HG02943 (cell line): ENCODE measurements around the gene DCAF15.

Source experiments
- ATAC-seq: cut with Tn5 transposase; IDR thresholded peaks from one replicate; pipeline ENCODE4 v1.9.1; 2021; ENCODE audit warnings: mild to moderate bottlenecking, low read depth, moderate library complexity; ENCODE audit not compliant: unreplicated experiment

The DCAF15 gene

DNA sequence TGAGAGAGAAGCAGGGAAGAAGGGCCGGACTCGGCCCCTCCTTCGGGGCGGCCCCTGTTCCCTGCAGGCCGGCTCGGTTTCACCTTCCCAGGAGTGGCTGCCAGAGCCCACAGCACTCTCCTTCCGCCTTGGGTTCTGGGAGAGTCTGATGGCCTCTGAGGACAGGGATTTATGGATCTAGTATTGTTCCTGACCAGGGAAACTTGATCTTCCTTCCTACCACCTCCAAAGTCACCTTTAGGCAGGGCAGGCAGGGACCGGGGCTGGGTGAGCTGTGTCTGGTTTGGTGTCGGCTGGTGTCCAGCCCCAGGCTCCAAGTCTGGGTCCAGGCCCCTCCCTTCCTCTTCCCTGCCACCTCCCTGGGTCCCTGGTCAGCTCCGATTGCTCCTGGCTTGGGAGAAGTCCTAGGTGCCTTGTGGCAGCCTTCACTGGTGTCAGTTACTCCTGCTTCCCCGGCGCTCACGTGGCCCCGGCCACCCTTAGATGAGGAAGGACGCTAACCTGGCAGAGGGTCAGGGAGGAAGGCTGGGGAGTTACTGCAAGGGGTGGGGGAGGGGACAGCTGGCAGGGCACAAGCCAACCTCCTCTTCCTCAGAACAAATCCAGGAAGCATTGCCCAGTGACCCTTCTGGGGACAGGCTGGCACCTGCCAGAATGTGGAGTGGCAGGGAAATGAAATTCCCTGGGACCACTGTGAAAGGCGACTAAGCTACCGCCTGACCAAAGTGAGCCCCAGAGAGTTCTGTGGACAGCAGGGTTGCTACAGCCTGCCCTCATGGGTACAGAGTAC, 35.0 kb downstream of the DCAF15 start:
- ATAC-seq: no peak

DNA sequence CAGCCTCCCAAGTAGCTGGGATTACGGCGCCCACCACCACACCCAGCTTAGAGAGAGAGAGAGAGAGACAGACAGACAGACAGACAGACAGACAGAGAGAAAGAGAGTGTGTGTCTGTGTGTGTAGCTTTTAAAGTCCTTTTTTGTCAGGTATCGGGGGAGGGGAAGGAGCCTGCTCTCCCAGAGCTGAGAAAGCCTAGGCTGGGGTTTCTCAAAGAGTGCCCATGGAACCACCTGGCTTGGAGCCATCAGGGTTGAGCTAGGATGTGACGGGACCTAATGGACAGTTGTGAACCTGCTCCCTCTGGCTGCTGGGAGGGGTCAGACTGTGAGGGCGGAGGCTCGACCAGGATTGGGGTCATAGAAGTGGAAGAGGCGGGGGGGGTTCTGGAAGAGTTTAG, 37.2 kb downstream of the DCAF15 start:
- ATAC-seq: no peak

DNA sequence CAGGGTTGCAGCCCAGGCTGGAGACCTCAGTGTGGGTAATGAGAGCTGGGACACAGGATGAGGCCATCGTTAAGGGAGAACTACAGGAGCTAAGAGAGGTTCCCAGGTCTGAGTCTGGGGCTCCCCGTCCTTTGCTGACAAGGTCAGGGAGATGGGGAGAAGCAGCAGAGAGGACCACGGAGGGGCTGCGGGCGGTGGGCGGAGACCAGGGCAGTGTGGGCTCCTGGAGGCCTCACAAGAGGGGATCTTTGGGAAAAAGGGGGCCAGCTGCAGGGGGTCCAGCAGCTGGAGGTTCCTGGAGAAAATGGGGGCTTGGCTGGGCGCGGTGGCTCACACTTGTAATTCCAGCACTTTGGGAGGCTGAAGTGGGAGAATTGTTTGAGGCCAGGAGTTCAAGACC, 37.8 kb downstream of the DCAF15 start:
- no peak for ATAC-seq

DNA sequence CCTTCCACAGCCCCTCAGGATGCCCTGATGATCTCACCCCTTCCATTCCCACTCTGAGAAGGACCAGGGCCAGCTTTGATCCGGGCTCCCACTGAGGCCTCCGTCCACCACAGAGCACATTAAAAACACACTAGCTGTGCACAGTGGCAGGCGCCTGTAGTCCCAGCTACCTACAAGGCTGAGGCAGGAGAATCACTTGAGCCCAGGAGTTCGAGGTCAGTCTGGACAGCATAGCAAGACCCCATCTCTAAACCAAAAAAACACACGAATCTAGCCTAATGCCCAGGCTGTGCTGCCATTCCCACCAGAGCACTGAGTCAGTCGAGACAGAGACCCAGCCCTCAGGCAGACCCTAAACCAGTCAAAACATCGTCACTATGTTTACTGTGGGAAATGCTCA, 39.7 kb downstream of the DCAF15 start:
- ATAC-seq: no peak

DNA sequence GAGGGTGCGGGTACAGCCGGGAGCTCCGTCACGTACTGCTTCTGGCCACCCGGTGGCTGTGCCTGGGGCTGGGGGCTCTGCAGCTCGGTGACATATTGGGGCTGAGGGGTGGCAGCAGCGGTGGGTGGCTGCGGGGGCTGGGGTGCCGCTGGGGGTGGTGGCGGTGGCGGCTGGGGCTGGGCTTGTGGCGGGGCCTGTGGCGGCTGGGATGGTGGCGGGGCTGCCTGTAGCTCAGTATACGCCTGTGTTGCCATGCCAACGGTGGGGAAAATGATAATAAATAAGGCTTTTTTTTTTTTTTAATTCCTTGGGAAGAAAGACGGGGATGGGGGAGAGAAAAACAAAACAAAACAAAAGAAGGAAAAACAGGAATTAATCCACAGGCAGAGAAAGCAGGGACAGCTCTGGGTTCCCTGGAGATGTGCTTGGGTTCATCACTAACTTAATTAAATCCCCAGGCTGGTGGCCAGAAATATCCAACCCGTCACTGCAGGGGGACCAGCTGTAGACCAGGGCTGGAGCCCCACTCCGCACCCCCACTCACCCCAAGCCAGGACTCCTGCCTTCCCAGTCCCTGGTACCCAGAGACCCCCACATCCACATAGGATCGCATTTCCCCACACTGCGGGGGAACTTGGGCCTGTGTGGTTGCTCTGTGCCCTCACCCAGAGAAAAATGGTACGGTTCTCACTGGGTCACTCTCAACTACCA, 41.4 kb downstream of the DCAF15 start:
- ATAC-seq: no peak

DNA sequence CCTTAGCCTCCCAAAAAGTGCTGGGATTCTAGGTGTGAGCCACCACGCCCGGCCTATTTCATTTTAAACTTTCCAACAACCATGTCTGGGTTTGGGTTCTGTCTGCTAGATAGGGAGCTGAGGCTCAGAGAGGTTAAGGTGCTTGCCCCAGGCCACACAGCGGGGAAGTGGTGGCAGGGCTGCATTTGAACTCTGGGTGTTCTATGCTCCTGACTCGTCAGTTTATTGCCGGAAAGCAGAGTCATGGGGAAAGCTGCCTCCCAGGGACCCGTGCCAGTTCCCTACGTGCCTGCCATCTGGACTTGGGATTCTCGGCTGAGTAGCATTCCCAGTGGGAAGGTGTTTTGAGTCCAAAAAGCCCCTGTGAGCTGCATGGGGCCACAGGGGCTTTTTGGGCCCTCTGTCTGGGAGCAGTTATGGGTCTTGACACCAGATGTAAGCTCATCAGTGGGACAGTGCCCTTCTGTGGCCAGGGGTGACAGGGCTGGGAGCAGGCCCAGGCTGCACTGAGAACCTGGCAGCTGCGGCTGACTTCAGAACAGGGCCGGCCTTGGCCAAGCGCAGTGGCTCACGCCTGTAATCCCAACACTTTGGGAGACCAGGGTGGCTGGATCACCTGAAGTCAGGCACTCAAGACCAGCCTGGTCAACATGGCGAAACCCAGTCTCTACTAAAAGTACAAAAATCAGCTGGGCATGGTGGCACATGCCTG, 42.9 kb downstream of the DCAF15 start:
- no peak for ATAC-seq

DNA sequence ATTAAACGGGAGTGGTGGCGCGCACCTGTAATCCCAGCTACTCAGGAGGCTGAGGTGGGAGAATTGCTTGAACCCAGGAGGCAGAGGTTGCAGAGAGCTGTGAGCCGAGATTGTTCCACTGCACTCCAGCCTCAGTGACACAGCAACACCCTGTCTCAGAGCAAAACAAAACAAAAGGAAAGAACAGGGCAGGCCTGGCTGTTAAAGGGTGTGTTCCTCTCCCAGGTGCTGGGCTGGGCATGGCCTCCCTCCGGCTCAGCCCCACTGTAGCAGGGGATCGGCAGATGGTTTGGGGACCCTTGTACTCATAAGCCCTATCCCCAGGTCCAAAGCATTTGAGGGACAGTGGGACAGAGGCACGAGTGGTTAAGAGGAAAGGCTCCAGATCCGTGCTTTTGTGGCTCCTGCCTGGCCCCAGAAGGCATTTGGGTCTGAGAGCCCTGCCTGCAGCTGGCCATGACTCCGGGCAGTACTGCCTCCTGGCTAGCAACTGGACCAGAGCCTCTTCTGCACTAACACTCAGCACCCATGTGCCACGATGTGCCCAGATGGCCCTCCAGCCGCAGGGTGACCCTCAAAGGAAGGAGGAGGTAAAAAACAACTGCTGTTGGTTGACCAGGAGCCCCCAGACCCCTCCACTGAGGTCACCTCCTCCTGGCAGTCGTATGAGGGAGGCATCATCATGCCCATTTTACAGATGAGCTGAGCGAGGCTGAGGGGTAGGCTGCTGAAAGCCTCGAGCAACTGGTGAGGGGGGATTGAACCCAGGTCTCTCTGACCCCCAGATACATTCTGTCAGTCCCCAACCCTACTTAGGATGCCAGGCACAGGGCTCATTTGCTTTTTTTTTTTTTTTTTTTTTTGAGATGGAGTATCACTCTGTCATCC, 43.8 kb downstream of the DCAF15 start:
- ATAC-seq: no peak

DNA sequence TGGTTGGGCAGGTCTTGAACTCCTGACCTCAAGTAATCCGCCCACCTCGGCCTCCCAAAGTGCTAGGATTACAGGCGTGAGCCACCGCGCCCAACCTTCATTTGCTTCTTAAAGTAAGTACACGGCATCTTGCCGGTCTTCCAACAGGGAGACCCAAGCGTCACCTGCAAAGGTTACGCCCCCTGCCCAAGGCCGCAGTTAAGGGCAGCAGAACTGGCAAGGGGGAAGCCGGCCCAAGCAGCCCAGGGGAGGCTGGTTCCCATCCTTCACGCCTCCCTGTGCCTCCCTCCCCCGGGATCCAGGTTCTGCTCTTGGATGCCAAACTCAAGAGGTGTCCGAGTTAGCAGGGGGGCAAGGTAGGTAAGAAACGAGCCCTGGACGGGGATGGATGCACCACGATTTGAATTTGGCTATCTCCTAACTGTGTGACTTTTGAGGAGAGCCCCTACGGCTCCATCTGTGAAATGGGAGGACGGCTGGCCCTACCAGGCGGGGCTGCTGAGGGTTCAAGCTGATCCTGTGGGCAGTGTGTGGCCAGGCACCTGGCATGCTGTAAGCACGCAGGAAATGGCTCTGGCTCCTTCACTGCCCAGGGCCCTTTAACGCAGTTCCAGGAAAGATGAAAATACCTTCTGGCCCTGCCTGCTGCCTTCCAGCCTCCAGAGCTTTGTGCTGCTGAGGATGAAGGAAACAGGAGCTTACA, 44.8 kb downstream of the DCAF15 start:
- ATAC-seq: no peak

DNA sequence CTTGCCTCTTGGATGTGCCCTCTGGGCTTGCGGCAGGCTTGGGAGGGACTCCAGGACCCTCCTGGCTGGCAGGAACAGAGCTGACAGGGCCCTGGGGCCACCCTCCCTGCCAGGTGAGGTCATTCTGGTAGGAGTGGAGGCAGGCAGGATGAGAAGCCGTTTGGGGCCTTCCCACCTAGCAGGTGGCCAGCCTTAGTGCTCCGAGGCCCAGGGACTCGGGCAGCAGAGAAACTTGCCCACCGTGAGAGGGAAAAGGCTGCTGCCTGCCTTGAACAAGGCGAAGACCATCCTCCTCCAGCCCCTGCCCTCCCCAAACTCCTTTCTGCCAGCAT, 45.3 kb downstream of the DCAF15 start:
- ATAC-seq: no peak

DNA sequence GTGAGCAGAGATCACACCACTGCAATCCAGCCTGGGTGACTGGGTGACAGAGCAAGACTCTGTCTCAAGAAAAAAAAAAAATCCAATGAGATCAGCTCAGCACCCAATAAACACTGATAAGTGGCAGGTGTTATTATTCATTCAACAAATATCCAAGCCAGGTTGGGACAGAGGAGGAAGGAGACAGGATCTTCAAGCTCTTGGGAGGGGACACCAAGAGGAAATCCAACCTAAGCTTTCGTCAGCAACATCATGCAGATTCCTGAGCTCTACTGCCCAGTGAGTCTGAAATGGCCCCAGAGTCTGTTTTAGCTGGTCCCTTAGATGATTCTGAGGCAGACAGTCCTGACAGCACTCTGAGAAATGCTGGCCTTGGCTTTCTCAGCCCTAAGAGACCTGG, 46.1 kb downstream of the DCAF15 start:
- no peak for ATAC-seq

DNA sequence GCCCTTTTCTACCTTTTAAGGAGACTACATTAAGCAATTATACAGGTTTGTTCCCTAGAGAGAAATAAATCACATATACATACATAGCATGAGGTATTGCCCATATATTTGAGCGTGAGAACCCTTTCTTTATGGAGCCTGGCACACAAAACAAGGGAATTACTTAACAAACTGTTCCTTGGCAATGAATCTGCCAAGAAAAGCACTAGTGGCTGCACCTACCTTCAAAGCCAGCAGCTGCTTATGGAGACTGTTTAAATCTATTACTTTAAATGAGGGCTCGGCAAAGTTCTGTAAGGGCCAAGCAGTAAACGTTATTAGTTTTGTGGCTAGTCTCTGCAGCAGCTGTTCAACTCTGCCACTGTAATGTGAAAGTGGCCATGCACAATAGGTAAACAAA, 46.8 kb downstream of the DCAF15 start:
- no peak for ATAC-seq

DNA sequence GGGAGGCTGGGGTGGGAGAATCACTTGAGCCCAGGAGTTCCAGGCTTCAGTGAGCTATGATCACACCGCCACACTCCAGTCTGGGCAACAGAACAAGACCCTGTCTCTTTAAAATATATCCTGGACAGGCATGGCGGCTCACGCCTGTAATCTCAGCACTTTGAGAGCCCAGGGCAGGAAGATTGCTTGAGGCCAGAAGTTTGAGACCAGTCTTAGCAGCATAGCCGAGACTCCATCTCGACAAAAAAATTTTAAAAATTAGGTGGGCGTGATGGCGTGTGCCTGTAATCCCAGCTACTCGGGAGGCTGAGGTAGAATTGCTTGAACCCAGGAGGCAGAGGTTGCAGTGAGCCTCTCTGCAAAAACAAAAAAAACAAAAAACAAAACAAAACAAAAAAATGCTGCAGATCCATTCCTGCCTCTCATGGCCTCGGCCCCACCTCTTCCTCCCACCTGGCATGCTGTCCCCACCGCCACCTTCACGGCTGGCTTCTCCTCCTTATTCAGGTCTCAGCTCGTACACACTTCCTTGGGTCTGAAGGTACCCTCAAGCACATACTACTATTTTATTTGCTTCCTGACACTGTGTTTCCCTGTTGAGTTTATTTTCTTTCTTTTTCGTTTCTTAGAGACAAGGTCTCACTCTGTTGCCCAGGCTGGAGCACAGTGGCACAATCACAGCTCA, 48.5 kb downstream of the DCAF15 start:
- ATAC-seq: no peak

DNA sequence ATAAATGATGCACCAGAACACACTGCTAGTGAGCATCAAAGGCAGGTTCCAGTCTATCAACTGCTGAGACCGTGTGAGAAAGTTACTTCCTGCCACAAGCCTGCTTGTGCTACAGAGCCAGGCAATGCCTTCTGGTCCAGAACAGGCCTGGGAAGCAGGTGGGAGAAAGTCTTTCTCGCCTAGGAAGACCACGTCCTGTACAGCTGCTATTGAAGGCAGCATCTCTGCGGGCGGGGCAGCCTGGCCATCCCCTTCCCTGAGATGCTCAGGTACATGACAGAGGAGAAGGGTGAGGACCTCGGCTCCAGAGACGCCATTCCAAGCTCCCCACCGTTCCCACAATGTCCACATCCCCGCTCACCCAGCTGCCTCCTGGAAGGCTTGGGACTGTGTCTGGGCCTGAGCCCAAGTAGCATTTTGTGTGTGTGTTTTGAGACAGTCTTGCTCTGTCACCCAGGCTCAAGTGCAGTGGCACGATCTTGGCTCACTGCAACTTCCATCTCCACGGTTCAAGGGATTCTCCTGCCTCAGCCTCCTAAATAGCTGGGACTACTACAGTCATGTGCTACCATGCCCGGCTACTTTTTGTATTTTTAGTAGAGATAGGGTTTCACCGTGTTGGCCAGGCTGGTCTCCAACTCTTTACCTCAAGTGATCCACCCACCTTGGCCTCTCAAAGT, 50.4 kb downstream of the DCAF15 start:
- ATAC-seq: no peak

DNA sequence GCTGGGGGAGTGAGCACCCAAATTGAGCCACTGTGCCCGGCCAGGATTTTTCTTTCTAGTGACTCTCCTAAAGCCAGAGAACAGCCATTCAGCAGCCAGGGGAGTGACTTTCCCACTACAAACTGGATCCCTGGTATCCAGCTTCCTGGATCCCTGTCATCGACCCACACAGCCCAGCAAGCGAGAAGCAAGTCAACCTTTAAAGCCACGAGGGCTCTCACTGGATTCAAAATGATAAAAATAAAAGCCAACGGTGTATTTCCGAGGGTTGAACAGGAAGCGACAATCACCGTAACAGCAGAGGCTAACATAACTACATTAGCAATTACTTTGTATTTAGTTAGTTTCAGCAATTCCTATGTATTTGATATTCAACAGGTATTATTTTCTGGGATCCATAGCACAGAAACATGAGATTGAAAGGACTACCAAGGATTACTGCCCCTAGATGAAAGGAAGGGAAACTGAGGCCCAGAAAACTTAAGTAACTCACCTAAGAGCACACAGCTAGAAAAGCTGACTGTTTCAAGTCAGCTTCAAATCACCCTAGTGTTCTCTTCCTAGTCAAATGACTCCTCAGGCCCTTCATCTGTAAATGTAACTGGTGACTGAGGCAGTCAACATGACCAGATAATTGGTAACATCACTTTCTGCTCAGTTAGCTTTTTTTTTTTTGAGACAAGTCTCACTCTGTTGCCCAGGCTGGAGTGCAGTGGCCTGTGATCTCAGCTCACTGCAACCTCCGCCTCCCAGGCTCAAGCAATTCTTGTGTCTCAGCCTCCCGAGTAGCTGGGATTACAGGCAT, 51.1 kb downstream of the DCAF15 start:
- no peak for ATAC-seq

DNA sequence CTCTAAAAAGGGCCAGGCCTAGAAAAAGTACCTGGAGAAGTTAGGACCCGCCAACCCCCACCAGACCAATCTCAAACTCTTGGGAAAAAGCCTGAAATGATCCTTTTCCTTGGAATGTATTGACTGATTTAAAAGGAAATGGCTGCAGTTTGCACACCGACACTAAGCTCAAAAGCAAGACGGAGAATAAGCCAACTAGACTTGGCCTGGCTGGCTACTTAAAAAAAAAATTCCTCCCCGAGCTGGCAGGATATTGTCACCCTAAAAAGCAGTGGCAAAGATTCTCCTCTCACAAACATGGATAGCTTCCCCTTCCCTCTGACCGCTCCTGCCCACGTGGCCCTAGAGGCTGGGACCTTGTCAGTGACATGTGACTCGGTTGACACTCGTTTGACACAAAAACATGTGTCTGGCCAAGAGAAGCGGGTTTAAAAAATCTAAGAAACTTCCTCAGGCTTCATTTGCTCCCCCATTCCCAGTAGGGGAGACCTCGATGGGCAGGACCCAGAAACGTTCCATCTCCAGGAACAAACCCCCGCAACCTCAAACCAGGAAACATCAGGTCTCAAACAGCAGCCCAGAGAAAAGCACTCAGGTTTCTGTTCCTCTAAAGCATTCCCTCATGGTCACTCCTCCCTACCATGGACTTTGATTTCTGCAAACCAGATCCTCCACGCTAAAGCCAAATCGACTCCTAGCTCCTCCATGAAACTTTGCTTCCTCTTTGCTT, 52.5 kb downstream of the DCAF15 start:
- ATAC-seq: no peak

DNA sequence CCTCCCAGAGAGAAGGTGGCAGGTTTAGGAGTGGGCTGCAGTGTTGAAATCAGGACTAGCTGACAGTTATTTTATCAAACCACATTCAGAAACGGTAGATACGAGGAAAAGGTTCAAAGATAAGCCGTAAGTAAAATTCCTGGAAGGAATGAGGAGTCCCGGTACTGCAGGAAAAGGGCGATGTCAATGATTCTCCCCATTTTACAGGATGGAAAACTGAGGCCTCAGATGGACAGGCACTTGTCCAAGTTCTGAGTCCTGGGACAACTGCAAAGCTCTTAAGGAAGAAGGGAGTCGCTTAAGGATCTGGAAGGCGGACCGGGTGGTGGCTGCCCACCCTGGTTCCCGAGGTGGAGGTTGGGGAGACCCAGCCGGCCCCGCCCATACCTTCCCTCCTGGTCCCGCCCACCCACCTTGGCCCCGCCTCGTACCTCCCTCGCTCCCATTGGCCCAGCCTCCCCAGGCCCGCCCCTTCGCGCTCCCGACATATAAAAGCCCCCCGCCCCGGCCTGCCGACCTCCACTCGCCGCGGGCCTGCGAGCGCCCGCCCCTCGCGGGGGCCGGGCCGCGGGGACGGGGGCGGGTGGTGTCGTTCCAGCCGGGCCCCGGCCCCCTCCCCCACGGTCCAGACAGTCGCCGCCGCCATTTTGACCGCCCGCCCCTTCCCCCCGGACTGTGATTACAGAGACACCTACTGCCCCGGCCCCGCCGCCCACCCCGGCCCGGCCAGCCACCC, 53.2 kb downstream of the DCAF15 start:
- peak; percentile 27 for ATAC-seq
